DMS114 treated with DMSO at 0.1 percent for 48 hours (cell line): Measurements from ENCODE around the gene SCRN2.

Experiments
- DNase-seq: peaks from one replicate; lab custom pipeline; 2025; ENCODE audit not compliant: unreplicated experiment; lab: John Stamatoyannopoulos, UW

Gene SCRN2

DNA sequence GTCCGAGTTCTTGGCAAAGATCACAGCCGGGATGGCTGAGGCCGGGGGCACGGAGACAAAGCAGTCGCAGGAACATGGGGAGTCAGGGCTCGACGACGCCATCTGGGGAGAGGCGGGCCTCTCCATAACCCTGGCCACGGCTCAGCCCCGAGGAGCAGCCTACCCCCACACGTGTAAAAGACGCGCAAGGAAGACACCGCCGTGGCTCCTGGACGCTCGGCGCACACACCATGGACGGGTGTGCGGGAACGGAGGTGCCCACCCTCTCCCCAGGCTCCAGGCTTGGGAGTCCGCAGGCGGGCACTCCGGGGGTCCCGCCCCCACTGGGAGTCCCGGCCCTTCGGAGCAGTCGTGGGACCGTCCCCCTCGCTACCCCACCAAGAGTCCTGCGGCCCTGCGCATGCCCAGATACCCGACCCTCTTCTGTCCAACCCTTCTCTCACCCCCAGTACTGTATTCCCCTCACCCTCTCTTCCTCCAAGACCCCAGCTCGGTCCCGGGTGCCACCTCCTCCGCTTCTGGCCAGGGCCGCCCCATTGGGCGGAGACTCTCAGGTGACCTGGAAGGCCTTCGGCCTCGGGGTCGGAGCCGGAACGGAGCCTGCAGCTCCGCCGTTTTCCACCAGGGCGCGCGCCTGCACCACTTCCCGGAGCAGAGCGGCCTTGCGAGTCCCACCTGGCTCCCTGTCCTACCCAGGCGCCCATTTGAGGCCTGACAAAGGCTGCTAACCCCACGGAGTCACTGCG lies at the start of gene SCRN2:
Gene SCRN2 (minus strand): TSS at position 532 of the 746 bp plus-strand sequence. CDS start 430 bp downstream, at position 102.
- DNase-seq, result peak; percentile 69

GRCh38 chr17:47889734-47890529 lies 48.9 kb upstream of the SCRN2 start:
- peak; percentile 63 for DNase-seq

DNA sequence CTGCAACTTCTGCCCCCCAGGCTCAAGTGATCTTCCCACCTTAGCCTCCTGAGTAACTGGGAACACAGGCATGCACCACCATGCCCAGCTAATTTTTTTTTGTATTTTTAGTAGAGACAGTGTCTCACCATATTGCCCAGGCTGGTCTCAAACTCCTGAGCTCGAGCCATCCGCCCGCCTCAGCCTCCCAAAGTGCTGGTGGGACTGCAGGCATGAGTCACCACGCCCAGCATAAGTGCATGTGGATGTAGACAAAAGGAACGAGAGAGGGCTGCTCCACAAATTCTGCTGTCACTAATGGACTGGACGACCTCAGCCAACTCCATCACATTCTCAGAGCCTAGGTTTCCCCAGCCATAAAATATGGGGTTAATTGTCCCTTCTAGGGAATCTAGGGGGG lies 47.2 kb upstream of the SCRN2 start:
- no peak for DNase-seq

- DNase-seq, result no peak
Measured at GRCh38 chr17:47884905-47885730, 44.0 kb upstream of the SCRN2 start.

- DNase-seq, result no peak
Measured at GRCh38 chr17:47884427-47884740, 43.3 kb upstream of the SCRN2 start.

DNA sequence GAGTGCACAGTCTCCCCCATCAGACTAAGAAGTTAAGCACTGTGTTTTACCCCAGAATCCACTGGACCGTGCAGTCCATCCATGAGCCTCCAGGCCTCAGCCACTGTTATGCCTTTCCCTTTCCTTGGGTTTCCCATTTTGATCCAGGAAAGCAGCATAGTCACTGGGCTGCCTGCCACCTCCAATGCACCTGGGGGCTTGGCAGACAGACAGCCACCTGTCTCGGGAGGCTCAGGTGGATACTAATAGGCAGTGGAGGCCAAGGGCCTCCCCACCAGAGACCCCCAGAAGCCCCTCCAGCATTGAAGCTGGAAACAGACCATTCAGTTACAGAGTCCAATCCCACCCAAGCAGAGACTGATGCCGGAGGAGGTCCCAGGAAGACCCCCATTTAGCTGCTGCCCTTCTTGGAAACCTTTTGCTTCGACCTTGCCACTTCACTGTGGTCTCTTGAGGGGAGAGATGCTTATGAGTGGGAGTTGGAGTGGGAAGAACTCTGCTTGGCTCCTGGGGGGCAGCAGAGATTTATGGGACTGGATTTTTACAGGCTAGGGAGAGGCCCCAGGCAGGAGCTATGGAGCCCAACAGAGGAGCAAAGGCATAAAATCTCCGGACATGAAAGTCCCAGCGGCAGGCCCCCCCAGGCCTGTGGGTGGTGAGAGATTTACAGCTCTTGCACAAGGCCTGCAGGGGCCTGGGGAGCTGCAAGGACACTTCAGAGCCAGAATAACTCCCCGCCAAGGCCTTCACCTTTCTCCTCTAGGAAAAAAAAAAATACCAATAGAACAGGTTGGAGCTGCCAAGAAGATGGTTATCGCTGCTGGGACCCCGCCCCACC lies 42.7 kb upstream of the SCRN2 start:
- DNase-seq, result no peak

DNA sequence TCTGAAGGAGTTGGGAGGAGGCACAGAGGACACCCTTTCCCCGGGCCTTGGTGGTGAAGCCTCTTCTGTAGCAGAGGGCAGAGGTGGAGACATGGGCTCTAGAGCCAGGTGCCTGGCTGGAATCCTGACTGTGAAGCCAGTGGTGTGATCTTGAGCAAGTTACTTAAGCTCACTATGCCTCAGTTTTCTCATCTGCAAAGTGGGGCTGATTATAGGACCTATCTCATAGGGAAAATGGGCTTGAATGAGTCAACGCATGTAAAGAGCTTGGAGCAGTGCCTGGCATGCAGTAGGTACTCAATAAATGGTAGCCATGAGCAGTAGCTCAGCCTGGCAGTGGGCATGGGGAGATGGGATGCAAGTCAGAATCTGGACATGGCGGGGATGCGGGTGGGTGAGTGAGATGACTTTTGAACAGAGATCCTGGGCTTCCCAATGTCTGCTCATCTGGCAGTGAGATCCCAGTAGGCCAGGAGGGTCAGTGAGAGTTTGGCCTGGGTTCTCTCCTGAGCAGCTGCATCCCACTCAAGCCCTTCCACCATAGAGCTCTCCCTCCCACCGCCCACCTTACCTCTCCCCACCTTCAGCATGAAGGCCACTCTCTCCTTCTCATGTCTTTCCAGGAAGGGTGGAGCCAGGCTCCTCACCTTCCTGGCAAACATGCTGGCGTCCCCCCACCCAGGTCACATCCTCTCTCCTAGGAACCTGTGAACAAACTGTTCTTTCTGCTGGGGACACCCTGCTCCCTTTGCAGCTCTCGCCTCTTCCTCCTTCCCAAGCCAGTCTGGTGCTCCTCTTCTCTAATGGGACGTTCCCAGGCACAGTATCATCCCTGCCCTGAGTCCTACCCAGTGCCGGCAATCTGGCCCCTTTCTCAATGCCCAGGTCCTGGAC lies 41.9 kb upstream of the SCRN2 start:
- DNase-seq, result no peak

GRCh38 chr17:47882247-47882646 lies 41.2 kb upstream of the SCRN2 start:
- DNase-seq, result no peak

DNA sequence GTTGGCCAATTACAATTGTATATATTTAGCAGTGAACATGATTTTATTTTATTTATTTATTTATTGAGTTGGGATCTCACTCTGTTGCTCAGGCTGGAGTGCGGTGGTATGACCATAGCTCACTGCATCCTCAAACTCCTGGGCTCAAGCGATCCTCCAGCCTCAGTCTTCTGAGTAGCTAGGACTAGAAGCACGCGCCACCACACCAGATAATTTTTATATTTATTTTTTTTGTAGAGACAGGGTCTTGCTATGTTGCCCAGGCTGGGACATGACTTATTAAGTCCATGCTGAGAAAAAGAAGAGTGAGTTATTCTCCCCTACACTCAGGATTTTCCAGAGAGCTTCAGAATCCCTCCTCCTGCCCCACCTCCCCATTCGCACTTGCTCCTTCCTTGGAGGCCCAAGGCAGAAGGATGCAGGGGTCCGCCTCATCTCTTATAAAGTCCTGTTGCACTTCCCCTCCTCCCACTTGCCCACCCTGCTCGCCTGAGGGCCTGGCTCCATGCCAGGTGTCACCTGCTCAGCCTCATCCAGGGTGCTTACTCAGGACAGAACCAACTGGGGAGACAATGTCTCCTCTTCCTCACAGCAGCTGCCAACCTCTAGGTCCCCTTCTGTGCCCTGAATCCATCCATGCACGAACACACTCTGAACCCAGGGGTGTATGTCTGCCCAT lies 38.8 kb upstream of the SCRN2 start:
- DNase-seq, result no peak

DNA sequence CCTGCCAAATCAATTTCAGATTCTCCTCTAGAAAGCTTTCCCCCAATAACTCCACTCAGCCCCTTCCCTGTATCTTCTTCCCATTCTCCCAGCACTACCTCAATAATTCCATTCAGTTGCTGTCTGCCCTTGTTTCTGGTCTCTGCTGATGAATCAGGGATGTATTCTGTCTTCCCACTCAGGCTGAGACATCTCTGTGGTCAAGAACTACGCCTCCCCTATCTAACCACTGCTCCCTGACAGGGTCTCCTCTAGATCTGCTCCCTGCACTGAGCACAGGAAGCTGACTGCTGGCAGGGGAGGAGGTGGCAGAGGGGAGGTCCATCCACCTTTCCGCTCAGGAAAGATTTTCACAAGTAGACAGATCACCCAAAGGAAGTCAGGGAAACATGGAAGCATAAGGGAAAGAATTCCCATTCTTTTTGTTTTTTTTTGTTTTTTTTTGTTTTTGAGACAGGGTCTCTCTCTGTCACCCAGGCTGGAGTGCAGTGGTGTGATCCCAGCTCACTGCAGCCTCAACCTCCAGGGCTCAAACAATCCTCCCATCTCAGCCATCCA lies 38.0 kb upstream of the SCRN2 start:
- DNase-seq, result no peak

DNA sequence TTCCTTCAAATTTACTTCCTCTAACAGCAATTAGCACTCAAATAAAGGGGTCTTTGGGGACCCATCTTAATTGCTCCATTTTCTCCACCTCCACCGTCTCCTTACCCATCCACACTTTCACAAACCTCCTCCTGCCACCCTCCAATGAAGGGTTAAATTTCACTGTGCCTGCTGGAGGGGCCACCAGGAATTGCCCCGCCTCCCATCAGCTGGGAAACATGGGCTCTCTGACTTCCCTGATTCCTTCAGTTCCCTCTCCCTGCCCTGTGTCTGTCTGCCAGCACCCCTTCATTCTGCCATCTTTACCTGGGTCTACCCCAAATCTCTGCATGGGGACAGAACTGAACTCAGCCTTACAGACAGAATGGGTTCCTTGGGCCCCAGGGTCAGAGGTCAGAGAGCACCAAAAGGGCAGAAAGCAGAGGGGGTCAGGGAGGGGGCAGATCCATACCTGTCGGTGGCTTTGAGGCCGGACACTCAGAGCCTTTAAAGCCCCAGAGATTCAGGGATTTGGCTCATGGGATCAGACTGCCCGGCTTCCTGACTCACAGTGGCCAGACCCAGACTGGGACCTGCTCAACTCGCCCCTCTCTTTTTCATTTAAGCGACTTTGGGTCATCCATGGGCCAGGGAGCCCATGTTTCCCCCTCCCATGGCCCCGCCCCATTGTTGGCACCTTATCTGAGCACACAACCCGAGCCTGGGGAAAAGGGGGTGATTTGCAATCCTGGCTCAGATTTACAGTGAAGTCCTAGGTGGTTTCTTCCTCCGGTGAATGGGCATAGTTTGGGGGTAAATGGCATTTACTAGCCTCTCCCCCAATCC lies 37.3 kb upstream of the SCRN2 start:
- DNase-seq, result no peak

DNA sequence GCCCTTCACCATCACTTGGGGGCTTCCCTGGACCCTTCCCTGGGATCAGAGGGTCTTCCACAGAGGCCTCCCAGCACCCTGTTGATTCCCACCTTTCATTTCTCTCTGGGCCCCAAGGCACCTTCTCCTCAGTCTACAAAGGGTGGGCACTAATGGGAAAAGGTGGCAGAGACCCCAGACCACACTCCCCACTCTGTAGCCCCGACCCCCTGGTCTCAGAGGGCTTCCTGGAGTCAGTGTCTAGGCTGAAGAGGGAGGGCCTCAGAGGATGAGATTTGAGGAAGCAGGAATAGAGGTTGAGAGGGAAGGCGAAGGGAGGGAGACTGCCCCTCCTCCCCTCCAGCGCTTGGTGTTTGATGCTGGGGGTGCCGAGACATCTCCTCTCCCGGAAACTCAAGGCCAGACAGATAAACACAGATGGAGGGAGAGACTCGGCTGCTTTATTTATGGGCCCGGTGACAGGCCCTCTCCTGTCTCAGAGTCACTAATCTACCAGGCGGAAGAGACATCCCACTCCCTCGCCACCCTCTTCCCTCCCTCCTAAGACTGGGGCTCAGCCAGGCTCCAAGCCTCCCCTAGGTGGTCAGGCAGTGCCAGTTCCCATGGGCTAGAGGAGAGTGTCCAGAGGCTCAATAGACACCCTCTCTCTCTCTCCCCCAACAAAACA lies 36.4 kb upstream of the SCRN2 start:
- DNase-seq, result no peak

DNA sequence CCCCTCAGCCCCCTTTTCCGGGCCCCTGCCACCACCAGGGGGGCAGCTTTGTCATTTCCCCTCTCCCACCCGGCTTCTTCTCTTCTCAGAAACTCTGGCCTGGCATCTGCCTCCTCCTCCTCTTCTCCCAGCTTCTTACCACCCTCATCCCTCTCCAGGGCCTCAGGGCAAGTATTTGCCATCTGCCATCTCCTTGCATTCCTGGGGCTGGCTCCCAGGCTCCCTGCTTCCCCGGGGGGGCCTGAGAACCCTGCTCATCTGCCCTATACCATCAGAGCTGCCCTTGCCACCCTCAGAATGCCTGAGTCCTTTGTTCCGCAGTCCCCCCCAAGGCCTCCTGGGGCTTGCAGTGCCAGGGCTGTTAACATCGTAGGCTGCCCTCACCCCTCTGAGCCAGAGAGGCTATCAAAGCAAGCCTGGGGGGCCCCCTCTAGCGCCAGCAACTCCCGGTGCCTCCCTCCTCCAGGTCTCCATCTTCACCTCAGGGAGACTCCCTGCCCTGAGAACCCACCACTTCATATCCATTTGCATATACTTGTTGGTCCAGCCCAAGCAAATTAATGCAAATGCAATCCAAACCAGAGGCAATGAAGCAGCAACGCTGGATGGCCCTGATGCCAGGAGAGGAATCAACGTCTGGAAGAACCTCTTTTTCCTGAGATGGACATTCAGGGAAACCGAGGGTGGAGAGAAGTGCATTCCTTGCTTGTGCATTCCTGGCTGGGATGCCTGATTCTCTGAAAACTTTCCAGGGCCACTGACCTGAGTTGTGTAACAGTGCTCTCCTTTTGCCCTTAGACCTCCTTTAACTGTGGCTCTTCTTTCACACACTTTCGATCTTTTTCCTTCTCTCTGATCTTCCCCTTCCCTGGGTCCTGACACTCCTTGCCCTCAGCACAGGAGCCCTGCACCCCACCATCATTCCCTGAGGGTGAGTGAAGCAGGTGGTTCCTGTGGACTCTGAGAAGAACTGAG lies 34.2 kb upstream of the SCRN2 start:
- no peak for DNase-seq

DNA sequence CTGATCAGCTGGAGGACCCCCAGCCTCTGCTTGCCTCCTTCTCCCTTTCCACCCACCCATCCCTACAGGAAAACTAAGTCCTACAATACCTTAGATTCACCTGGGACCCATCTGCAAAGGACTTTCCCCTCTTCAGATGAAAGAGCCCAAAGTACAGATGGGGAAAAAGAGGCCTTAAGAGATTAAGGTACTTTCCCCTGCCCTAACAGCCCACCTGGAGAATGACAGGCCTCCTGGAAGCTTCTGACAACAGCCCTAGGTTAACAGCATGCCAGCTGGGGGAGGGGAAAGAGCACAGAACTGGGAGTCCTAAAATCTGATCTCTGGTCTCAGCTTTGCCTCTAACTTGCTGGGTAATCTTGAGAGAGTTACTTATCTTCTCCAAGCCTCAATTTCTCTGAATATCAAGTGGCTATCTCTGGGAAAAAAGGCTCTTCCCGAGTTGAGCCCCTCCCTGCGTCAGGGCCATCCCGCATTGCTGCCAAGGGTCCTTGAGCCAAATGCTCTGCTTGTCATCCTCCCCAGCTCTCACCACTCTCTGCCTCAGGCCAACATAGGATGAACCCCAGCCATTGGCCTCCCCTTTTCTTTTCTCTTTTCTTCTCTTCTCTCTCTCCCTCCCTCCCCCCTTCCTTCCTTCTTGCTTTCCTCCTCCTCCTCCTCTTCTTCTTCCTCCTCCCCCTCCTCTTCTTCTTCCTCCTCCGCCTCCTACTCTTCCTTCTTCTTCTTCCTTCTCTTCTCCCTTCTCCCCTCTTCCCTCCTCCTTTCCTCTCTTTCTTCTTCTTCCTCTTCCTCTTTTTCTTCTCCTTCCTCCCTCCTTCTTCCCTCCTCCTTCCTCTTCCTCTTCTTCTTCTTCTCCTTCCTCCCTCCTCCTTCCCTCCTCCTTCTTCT lies 32.4 kb upstream of the SCRN2 start:
- no peak for DNase-seq

DNA sequence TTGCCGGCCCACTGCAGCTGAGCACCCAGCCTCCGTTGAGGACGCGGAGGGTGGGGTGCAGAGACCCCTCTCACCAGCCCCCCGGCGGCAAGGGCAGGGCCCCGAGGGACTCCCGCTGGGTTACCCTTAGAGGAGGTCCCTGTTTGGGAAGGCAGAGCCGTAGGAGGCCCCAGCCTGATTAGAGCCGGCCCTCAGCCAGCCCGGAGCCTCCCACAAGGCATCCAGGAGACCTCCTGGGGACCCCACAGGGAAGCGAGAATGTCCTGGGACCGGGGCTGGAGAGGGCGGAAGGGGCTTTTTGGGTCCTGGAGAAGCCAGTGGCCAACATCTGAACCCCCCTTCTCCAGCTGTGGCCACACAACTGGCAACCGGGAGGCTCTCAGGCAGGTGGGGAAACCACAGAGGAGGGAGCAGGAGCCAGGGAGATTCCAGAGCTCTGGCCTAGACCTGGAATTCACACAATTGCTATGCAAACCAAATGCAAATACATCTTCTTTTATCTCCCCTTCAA lies 31.6 kb upstream of the SCRN2 start:
- DNase-seq, result no peak
